Activated CD4-positive, CD25-positive, alpha-beta regulatory T cell treated with anti-CD3 and anti-CD28 coated beads, Interleukin-2, amount 50 U/mL, for 16 hours (primary cell): ENCODE data around the gene PROKR1.

Experiments used
- DNase-seq: peaks from one replicate; pipeline ENCODE4 v3.0.0-alpha.2; 2020; ENCODE audit warnings: low read depth, low spot score

PROKR1 gene

GRCh38 chr2:68698567-68699377 lies 55.4 kb downstream of the PROKR1 start:
- no peak for DNase-seq

- DNase-seq: no peak
Observed at GRCh38 chr2:68700560-68700959, 57.2 kb downstream of the PROKR1 start.

GRCh38 chr2:68706637-68707036 lies 63.3 kb downstream of the PROKR1 start:
- no peak for DNase-seq
